ENCODE results near the gene ARHGEF28. TPM values are rescaled to one million over a fixed set of nuclear protein-coding genes. Genes with fewer than 3 reads are reported as not detected.

Gene ARHGEF28
- total RNA-seq, 3 donors from 2014 or later: 0.05 to 0.23 (median 0.14) TPM

DNA sequence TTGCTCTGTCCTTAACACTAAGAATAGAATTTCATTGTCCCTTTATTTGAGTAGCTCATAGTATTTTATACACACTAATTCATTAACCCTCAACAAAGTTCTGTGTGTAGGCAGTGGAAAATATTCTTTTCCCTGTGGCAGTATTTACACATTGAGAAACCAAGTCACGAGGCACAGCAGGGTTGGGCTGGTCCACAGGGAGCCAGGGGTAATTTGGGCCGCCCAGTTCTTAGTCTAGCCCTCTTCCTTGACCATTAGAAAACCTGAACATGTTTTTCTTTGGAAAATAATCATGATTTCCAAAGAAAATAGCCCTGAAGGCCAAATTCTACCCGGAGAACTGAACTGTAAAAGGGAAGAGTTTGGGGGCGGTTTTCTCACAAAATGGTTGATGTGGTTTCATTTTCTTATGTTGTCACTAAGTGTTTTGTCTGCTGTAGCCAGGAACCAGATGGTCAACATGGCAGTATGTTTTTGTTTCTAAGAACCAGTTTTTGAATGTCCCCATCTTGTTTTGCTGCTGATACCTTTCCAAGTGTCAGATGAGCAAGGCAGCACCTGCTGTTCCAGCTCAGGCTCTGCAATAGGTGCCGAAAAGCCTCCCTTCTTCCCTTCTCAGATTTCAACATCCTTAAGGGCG, 29.6 kb downstream of the ARHGEF28 start:
- Mint-ChIP-seq H3K4me1 (ENCODE audit: low read depth) (no peaks in the 10 kb centered on the region), H3K9me3 (no peaks in the 10 kb centered on the region), H3K4me3 (no peak overlapping the region), H3K36me3 (ENCODE audit: insufficient read depth) (no peaks in the 10 kb centered on the region), H3K27me3 (ENCODE audit: low read depth) (peaks cover 5% of the 10 kb centered on the region)
- no peak for DNase-seq
- ATAC-seq: no peak

DNA sequence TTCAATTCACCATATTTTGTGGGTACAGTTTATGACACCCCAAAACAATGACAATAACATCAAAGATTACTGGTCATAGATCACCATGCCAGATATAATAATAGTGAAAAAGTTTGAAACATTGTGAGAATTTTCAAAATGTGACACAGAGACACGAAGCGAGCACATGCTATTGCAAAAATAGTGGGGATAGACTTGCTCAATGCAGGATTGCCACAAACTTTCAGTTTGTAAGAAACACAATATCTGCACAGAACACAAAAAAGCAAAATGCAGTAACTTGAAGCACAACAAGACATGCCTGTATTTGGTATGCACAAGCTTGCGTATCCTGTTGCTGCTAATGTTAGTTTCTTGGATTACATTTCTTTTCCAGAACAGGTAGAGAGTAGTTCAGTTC, 35.8 kb downstream of the ARHGEF28 start:
- Mint-ChIP-seq H3K4me1 (ENCODE audit: low read depth) (no peaks in the 10 kb centered on the region), H3K4me3 (no peak overlapping the region), H3K36me3 (ENCODE audit: insufficient read depth) (no peaks in the 10 kb centered on the region), H3K9me3 (no peaks in the 10 kb centered on the region), H3K27me3 (ENCODE audit: low read depth) (peaks cover 11% of the 10 kb centered on the region)
- no peak for DNase-seq
- ATAC-seq: no peak

DNA sequence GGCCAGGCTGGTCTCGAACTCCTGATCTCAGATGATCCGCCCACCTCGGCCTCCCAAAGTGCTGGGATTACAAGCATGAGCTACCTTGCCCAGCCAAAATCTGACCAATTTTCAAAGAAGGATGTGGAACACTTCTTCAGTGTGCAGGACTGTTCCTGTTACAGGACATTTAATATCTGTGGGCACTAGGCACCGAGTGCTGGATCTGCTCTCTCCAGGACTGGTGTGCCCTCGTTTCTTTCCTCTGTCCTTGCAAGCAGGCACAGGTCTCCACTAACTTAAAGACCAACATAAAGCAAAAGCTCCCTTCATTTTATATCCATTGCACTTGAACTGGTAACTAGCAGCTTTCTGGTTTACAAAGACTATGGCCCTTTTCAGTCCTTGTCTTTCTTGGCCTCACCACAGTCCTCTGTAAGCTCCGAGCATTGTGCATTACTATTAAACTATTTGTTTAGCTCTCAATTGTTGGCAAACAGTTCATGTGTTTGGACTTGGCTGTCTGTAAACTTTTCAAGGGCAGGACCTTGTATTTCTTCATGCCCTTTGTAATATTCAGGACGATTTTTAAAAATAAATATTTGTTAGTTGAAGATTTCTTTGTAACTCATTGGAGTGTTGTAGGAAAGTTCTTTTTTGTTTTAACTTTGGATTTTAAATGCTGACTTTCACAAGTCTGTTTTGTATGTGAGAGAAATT, 37.3 kb downstream of the ARHGEF28 start:
- Mint-ChIP-seq H3K36me3 (ENCODE audit: insufficient read depth) (no peaks in the 10 kb centered on the region), H3K27me3 (ENCODE audit: low read depth) (peaks cover 8% of the 10 kb centered on the region), H3K4me1 (ENCODE audit: low read depth) (no peaks in the 10 kb centered on the region), H3K4me3 (no peak overlapping the region), H3K9me3 (no peaks in the 10 kb centered on the region)
- ATAC-seq (no peak), DNase-seq (no peak)

DNA sequence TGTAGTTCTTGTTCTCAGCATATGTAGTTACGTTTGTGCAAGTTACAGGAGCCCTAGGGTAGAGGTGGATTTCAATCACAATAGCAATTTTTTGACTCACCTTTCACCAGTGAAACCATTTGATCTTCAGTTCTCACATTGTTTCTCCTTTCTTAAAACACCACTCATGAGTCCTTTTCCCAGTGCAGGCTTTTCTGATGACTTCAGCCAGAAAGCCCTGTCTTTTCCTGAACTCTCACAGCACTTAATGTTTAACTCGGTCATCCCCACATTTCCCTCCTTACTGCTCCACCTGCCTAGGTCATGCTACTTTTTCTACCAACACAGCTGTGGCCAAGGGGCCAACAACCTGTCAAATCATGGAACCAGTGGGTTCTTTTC, 37.9 kb downstream of the ARHGEF28 start:
- DNase-seq (no peak), ATAC-seq (no peak)
- Mint-ChIP-seq H3K9me3 (no peaks in the 10 kb centered on the region), H3K4me1 (ENCODE audit: low read depth) (no peaks in the 10 kb centered on the region), H3K36me3 (ENCODE audit: insufficient read depth) (no peaks in the 10 kb centered on the region), H3K4me3 (no peak overlapping the region), H3K27me3 (ENCODE audit: low read depth) (peaks cover 8% of the 10 kb centered on the region)

DNA sequence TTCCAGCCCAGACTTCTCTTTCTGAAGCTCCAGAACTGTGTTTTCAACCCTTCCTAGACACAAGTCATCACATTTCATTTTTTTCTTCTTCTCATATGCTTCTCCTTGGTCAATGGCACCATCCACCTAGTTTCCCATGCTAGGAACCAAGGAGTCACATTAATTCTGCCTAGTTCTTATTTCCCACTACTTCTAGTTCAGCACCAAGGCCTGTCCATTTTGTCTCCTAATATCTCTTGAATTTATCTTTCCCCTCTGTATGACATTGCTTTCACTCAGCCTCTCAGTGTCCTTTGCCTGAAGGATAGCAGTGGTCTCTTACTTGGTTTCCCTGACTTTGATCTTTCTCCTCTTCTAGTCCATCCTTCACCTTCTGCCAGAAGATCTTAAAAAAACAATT, 38.8 kb downstream of the ARHGEF28 start:
- no peak overlapping the region for H3K4me3 Mint-ChIP-seq
- H3K4me1 Mint-ChIP-seq (ENCODE audit: low read depth): no peaks in the 10 kb centered on the region
- H3K9me3 Mint-ChIP-seq: no peaks in the 10 kb centered on the region
- peaks cover 6% of the 10 kb centered on the region for H3K27me3 Mint-ChIP-seq (ENCODE audit: low read depth)
- DNase-seq (no peak), ATAC-seq (no peak)
- no peaks in the 10 kb centered on the region for H3K36me3 Mint-ChIP-seq (ENCODE audit: insufficient read depth)

DNA sequence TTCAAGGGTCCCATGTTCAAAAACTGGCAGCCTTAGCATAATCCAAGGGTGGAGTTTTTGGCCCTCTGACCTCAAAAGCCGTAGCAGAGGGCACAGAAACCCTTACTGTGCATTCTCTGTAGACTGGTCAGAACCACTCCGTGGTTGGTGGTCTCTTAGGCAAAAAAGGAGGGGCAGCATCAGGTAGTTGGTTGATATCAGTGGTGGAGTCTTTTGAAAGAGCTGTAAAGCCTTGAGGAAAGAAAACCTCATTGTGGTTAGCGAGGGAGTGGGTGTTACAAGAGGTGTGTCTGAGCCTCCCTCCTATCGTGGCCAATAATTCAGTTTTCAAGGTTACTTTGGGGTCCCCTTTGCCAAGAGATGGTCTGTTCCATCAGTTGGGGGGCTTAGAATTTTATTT, 40.9 kb downstream of the ARHGEF28 start:
- Mint-ChIP-seq H3K4me1 (ENCODE audit: low read depth) (no peaks in the 10 kb centered on the region), H3K27me3 (ENCODE audit: low read depth) (peaks cover 6% of the 10 kb centered on the region), H3K4me3 (no peak overlapping the region), H3K9me3 (no peaks in the 10 kb centered on the region), H3K36me3 (ENCODE audit: insufficient read depth) (no peaks in the 10 kb centered on the region)
- ATAC-seq (no peak), DNase-seq (no peak)

DNA sequence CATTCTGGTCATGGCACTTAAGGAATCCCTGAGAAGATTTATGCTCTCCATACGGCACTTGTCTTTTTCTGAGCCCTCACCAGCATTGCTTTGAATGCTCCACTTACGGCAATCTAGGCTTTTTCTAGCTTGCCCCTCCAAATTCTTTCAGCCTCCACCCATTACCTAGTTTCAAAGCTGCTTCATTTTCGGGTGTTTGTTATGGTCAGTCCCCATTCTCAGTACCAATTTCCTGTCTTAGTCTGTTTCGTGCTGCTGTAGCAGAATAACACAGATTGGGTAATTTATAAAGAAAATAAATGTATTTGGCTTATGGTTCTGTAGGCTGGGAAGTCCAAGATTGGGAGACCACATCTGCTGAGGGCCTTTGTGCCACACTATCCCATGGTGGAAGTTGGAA, 42.0 kb downstream of the ARHGEF28 start:
- Mint-ChIP-seq H3K9me3 (no peaks in the 10 kb centered on the region), H3K4me3 (no peak overlapping the region), H3K36me3 (ENCODE audit: insufficient read depth) (no peaks in the 10 kb centered on the region), H3K27me3 (ENCODE audit: low read depth) (peaks cover 6% of the 10 kb centered on the region), H3K4me1 (ENCODE audit: low read depth) (no peaks in the 10 kb centered on the region)
- ATAC-seq (no peak), DNase-seq (no peak)

DNA sequence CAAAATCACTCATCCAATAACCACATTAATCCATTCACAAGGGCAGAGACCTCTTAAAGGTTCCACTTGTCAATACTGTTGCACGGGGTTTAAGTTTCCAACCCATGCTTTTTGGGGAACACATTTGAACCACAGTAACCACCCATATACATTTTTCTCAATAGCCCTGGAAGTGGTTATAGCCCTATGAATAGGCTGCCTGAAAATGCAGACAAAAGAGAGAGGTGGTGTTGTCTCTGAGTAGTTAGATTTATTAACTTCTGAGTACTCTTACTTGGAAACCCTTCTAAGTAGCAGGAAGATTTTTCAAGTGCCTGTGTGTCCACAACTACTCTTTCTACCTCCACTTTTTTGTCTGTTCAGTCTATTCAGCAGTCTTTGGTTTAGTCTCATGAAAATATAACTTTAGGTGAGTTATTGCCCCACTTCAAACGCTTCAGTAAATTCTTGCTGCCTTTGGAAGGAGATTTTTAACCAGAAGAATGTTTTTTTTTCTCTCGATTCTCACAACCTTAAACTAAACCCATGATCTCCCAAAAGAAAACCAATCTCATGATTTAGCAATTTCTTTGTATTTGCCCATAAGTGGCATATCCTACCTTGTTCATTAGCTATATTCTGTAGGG, 42.6 kb downstream of the ARHGEF28 start:
- H3K36me3 Mint-ChIP-seq (ENCODE audit: insufficient read depth): no peaks in the 10 kb centered on the region
- no peak for DNase-seq
- peaks cover 6% of the 10 kb centered on the region for H3K27me3 Mint-ChIP-seq (ENCODE audit: low read depth)
- no peak overlapping the region for H3K4me3 Mint-ChIP-seq
- H3K9me3 Mint-ChIP-seq: no peaks in the 10 kb centered on the region
- no peaks in the 10 kb centered on the region for H3K4me1 Mint-ChIP-seq (ENCODE audit: low read depth)
- no peak for ATAC-seq

DNA sequence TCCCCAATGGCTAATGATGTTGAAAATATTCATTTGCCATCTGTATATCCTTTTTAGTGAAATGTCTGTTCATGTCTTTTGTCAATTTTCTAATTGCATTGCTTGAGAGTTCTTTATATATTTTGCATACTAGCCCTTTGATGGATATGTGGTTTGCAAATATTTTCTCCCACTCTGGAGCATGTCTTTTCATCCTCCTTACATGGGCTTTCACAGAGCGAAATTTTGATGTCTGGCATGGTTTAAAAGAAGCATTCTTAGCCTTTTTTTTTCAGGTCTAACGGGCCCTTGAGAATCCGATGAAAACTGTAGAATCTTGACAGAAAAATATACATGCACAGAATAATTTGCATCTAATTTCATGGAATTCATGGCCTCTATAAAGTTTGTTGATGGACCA, 44.7 kb downstream of the ARHGEF28 start:
- Mint-ChIP-seq H3K9me3 (no peaks in the 10 kb centered on the region), H3K27me3 (ENCODE audit: low read depth) (peaks cover 2% of the 10 kb centered on the region), H3K4me3 (no peak overlapping the region), H3K4me1 (ENCODE audit: low read depth) (no peaks in the 10 kb centered on the region), H3K36me3 (ENCODE audit: insufficient read depth) (no peaks in the 10 kb centered on the region)
- ATAC-seq: no peak
- DNase-seq: no peak

DNA sequence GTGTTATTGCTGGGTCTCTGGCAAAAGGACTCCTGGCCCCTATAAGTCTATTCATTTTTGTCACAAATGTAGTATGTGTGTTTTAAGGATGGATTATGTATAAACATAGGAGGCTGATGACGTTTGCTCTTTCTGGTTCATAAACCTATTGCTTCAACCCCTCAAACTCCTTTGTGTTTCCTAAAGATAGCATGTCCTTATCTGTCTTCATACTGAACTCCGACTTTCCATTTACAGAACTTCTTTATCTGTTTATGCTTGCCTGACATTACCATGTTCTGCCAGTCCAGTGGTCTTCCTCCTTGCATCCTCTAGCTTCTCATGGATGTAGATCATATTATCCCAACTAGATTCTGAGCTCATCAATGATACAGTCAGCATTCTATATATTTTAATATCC, 46.1 kb downstream of the ARHGEF28 start:
- Mint-ChIP-seq H3K9me3 (no peaks in the 10 kb centered on the region), H3K36me3 (ENCODE audit: insufficient read depth) (no peaks in the 10 kb centered on the region), H3K4me3 (no peak overlapping the region), H3K4me1 (ENCODE audit: low read depth) (no peaks in the 10 kb centered on the region), H3K27me3 (ENCODE audit: low read depth) (no peaks in the 10 kb centered on the region)
- DNase-seq (no peak), ATAC-seq (no peak)

DNA sequence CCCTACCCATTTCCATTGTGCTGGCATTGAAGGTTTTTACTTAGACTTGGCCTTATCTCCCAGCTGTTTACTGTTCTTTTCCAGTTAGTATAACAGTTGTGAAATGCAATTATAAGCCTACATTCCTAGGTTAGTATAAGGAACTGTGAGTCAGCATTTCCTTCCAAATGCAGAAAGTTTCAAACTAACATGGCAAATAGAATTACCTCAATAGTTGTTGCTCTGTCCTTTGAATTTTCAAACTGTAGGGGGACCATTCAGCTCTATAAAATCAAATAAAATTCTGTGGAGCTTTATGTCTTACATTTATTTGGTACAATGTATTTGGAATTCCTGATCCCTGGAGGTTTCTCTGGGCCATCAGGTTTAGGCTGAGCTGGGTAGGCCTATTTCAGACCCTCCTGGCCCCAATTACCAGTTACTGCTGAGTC, 47.2 kb downstream of the ARHGEF28 start:
- Mint-ChIP-seq H3K36me3 (ENCODE audit: insufficient read depth) (no peaks in the 10 kb centered on the region), H3K9me3 (no peaks in the 10 kb centered on the region), H3K27me3 (ENCODE audit: low read depth) (no peaks in the 10 kb centered on the region), H3K4me1 (ENCODE audit: low read depth) (no peaks in the 10 kb centered on the region), H3K4me3 (no peak overlapping the region)
- ATAC-seq: no peak
- no peak for DNase-seq

DNA sequence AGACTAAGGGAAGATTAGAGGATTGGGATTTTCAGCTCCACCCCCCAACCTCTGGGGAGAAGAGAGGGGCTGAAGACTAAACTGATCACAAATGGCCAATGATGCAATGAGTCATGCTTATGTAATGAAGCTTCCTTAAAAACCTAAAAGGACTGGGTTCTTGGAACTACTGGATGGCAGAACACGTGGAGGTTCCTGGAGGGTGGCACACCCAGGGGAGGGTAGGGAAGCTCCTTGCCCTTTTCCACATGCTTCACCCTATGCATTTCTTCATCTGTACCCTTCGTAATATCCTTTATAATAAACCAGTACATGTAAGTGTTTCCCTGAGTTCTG, 48.6 kb downstream of the ARHGEF28 start:
- H3K4me1 Mint-ChIP-seq (ENCODE audit: low read depth): no peaks in the 10 kb centered on the region
- H3K4me3 Mint-ChIP-seq: no peak overlapping the region
- no peaks in the 10 kb centered on the region for H3K27me3 Mint-ChIP-seq (ENCODE audit: low read depth)
- DNase-seq: no peak
- no peaks in the 10 kb centered on the region for H3K9me3 Mint-ChIP-seq
- ATAC-seq: no peak
- no peaks in the 10 kb centered on the region for H3K36me3 Mint-ChIP-seq (ENCODE audit: insufficient read depth)

DNA sequence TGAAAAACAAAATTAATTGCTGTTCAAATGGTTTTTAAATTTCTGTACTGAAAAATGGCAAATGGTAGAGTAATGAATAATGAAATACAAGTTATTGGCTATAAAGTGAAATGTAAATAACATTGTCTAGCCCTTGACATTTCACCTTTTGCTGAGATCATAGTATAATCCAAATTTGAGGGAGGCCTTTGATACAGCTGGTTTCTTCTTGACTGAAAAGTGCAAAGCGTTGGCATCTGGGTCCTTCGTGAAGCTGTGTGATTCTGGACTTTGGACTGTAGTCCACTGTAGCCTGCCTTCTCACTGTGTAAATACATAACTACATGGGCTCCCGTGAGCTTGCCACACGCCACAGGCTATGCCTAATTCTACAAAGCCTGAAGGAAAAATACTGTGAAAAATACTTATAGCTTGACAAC, 52.3 kb downstream of the ARHGEF28 start:
- no peaks in the 10 kb centered on the region for H3K36me3 Mint-ChIP-seq (ENCODE audit: insufficient read depth)
- H3K4me1 Mint-ChIP-seq (ENCODE audit: low read depth): no peaks in the 10 kb centered on the region
- no peaks in the 10 kb centered on the region for H3K9me3 Mint-ChIP-seq
- H3K4me3 Mint-ChIP-seq: no peak overlapping the region
- no peaks in the 10 kb centered on the region for H3K27me3 Mint-ChIP-seq (ENCODE audit: low read depth)
- no peak for DNase-seq
- no peak for ATAC-seq

DNA sequence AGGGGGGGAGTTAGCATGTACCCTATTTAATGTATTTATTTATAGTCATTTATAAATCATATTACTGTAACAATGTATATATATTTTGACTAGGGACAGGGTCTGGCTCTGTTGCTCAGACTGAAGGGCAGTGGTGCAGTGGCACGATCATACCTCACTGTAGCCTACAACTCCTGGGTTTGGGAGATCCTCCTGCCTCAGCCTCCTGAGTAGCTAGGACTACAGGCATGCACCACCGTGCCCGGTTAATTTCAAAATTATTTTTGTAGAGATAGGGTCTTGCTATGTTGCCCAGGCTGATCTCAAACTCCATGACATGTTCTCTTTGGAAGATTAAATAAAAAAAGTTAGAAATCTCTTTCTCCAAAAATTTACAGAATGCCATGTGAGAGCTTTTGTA, 52.8 kb downstream of the ARHGEF28 start:
- DNase-seq (no peak), ATAC-seq (no peak)
- Mint-ChIP-seq H3K4me1 (ENCODE audit: low read depth) (no peaks in the 10 kb centered on the region), H3K36me3 (ENCODE audit: insufficient read depth) (no peaks in the 10 kb centered on the region), H3K4me3 (no peak overlapping the region), H3K9me3 (no peaks in the 10 kb centered on the region), H3K27me3 (ENCODE audit: low read depth) (no peaks in the 10 kb centered on the region)

DNA sequence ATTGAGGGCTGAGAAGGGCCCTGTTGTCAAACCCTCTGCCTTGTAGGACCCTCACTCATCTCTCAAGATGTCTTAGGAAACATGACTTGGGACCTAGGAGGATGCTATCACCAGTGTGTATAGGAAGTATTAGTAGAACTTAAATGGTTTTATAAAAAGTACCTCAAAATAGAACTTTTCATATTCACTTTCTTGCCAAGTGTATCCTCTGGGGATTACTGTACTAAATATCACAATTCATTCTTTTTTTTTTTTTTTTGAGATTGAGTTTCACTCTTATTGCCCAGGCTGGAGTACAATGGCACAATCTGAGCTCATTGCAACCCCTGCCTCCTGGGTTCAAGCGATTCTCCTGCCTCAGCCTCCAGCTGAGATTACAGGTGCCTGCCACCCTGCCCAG, 56.2 kb downstream of the ARHGEF28 start:
- H3K9me3 Mint-ChIP-seq: no peaks in the 10 kb centered on the region
- no peak for ATAC-seq
- H3K4me1 Mint-ChIP-seq (ENCODE audit: low read depth): no peaks in the 10 kb centered on the region
- no peaks in the 10 kb centered on the region for H3K36me3 Mint-ChIP-seq (ENCODE audit: insufficient read depth)
- H3K4me3 Mint-ChIP-seq: no peak overlapping the region
- no peak for DNase-seq
- H3K27me3 Mint-ChIP-seq (ENCODE audit: low read depth): peaks cover 2% of the 10 kb centered on the region

Data from activated T-cell treated with anti-CD3 and anti-CD28 coated beads, Interleukin-2, amount 50 U/mL, for 4 hours (primary cell).